Measurements from ENCODE around the gene PRM2.

DNA sequence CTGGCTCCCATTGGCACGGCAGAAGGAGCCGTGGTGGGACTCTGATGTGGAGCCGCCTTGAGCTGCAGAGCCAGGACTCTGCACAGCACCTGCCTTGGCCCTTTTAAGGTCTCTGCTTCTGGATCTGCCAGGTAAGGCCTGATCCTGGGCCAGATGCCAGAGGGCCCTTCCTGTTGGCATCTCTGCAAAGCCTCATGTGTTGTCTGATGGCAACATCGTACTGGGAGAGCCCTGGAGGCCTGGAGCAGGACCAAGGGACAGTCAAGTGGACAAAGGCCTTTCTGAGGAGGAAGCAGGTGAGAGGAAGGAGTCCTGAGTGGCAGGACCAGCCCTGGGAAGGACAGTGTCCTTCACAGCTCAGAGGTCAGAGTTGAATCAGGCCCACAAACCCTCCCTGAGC is 46.4 kb downstream of the PRM2 start:
- no peak for TF ChIP-seq POLR2A (IDR thresholded peaks at IDR 0.05; ENCODE audit: low read length)
- no peak for TF ChIP-seq SMC3 (IDR thresholded peaks at IDR 0.05)
- TF ChIP-seq EHMT2 (IDR thresholded peaks at IDR 0.05; ENCODE audit: low read depth), result no peak
- TF ChIP-seq CTCF (IDR thresholded peaks at IDR 0.05), result no peak
- no peak for TF ChIP-seq PHF8 (IDR thresholded peaks at IDR 0.05; ENCODE audit: borderline replicate concordance, low read depth)
- no peak for TF ChIP-seq RFX5 (IDR thresholded peaks at IDR 0.05)
- no peak for TF ChIP-seq EP300 (IDR thresholded peaks at IDR 0.05)
- no peak for TF ChIP-seq CEBPB (IDR thresholded peaks at IDR 0.05)
- TF ChIP-seq USF2 (IDR thresholded peaks at IDR 0.05), result no peak
- no peak for TF ChIP-seq REST (IDR thresholded peaks at IDR 0.05)
- no peak for TF ChIP-seq POLR2AphosphoS2 (conservative IDR thresholded peaks at IDR 0.05; ENCODE audit: low read length)

All from A549 (cell line).